SK-N-SH treated with all-trans-retinoic acid at 6 μM for 48 hours (cell line): Measurements from ENCODE around the gene CEP192.

Source experiments
- ATAC-seq: fragments of 200-7000 bp; cut with Tn5 transposase; 3 replicates; pipeline ENCODE4 v1.9.1; 2020; ENCODE audit warnings: mild to moderate bottlenecking, moderate library complexity
- BACH2 ChIP-seq: fragments of 250-450 bp; sonication (Bioruptor Pico); IDR thresholded peaks from 2 replicates; pipeline ENCODE4 v1.9.0; 2021; ENCODE audit warnings: mild to moderate bottlenecking, borderline replicate concordance
- ESRRG ChIP-seq: fragments of 250-450 bp; sonication (Bioruptor Pico); IDR thresholded peaks from 2 replicates; pipeline ENCODE4 v1.6.1; 2021; ENCODE audit warnings: mild to moderate bottlenecking
- GLIS3 ChIP-seq: fragments of 250-450 bp; sonication (Bioruptor Pico); IDR thresholded peaks from 2 replicates; pipeline ENCODE4 v1.5.0; 2020; ENCODE audit warnings: mild to moderate bottlenecking, moderate library complexity
- ISL1 ChIP-seq: fragments of 250-450 bp; sonication (Bioruptor Pico); IDR thresholded peaks from 2 replicates; pipeline ENCODE4 v2.1.2; 2022; ENCODE audit warnings: mild to moderate bottlenecking, moderate library complexity
- OSR1 ChIP-seq: fragments of 250-450 bp; sonication (Bioruptor Pico); IDR thresholded peaks from 2 replicates; pipeline ENCODE4 v1.8.0; 2022; ENCODE audit warnings: moderate library complexity, mild to moderate bottlenecking, inconsistent platforms
- PATZ1 ChIP-seq: fragments of 250-450 bp; sonication (Bioruptor Pico); IDR thresholded peaks from 2 replicates; pipeline ENCODE4 v1.8.0; 2020; ENCODE audit warnings: mild to moderate bottlenecking, moderate library complexity, borderline replicate concordance
- POU6F1 ChIP-seq: fragments of 250-450 bp; sonication (Bioruptor Pico); IDR thresholded peaks from 2 replicates; pipeline ENCODE4 v1.8.0; 2021; ENCODE audit warnings: low read depth, mild to moderate bottlenecking, moderate library complexity, borderline replicate concordance
- PPARA ChIP-seq: fragments of 250-450 bp; sonication (Bioruptor Pico); IDR thresholded peaks from 2 replicates; pipeline ENCODE4 v1.5.0; 2020; ENCODE audit warnings: mild to moderate bottlenecking, borderline replicate concordance
- RARB ChIP-seq: fragments of 250-450 bp; sonication (Bioruptor Pico); IDR thresholded peaks from 2 replicates; pipeline ENCODE4 v1.8.0; 2021; ENCODE audit warnings: mild to moderate bottlenecking, moderate library complexity
- TCF4 ChIP-seq: fragments of 250-450 bp; sonication (Bioruptor Pico); IDR thresholded peaks from 2 replicates; pipeline ENCODE4 v1.8.0; 2021; ENCODE audit warnings: mild to moderate bottlenecking, moderate library complexity, borderline replicate concordance
- TOX ChIP-seq: fragments of 250-450 bp; sonication (Bioruptor Pico); IDR thresholded peaks from 2 replicates; pipeline ENCODE4 v1.8.0; 2021; ENCODE audit warnings: mild to moderate bottlenecking, moderate library complexity, borderline replicate concordance
- ZC3H10 ChIP-seq: fragments of 250-450 bp; sonication (Bioruptor Pico); IDR thresholded peaks from 2 replicates; pipeline ENCODE4 v1.5.1; 2021; ENCODE audit warnings: mild to moderate bottlenecking, moderate library complexity
- ZFP3 ChIP-seq: fragments of 250-450 bp; sonication (Bioruptor Pico); IDR thresholded peaks from 2 replicates; pipeline ENCODE4 v1.5.0; 2020; ENCODE audit warnings: mild to moderate bottlenecking, moderate library complexity
- ZNF565 ChIP-seq: fragments of 450-650 bp; formaldehyde crosslinking; conservative IDR thresholded peaks from 2 replicates; pipeline ENCODE4 v1.5.0; 2020; ENCODE audit warnings: low read depth, mild to moderate bottlenecking, moderate library complexity
- ZNF70 ChIP-seq: fragments of 450-650 bp; formaldehyde crosslinking; IDR thresholded peaks from 2 replicates; pipeline ENCODE4 v1.5.0; 2020; ENCODE audit warnings: mild to moderate bottlenecking, moderate library complexity
- TF ChIP-seq, protein P1 (sequence below): fragments of 250-450 bp; sonication (Bioruptor Pico); IDR thresholded peaks from 2 replicates; pipeline ENCODE4 v1.5.1; 2020; ENCODE audit warnings: low read depth, mild to moderate bottlenecking, moderate library complexity
- TF ChIP-seq, protein P2 (sequence below): fragments of 250-450 bp; sonication (Bioruptor Pico); IDR thresholded peaks from 2 replicates; pipeline ENCODE4 v1.5.0; 2020; ENCODE audit warnings: mild to moderate bottlenecking, moderate library complexity
- TF ChIP-seq, protein P3 (sequence below): fragments of 250-450 bp; sonication (Bioruptor Pico); IDR thresholded peaks from 2 replicates; pipeline ENCODE4 v1.5.1; 2021; ENCODE audit warnings: mild to moderate bottlenecking, moderate library complexity

Gene CEP192

GRCh38 chr18:12946549-12947284 is 44.4 kb upstream of the CEP192 start:
- ATAC-seq = peak; percentile 31
- TF ChIP-seq BACH2 (CRISPR knock-in tag) (no peak), ZC3H10 (CRISPR knock-in tag) (no peak), POU6F1 (no peak), ZNF565 (no peak), ZFP3 (no peak), TOX (CRISPR knock-in tag) (no peak), ZNF70 (CRISPR knock-in tag) (no peak), GLIS3 (CRISPR knock-in tag) (0 out of 2 replicates have a peak, but pooled peaks have one; percentile 42), PATZ1 (CRISPR knock-in tag) (no peak), OSR1 (CRISPR knock-in tag) (no peak), TCF4 (CRISPR knock-in tag) (peak; percentile 45; the same call in 1 of the 2 replicates), ISL1 (CRISPR knock-in tag) (peak; percentile 86), ESRRG (CRISPR knock-in tag) (0 out of 2 replicates have a peak, but pooled peaks have one; percentile 13)
- TF ChIP-seq, protein P1, sequence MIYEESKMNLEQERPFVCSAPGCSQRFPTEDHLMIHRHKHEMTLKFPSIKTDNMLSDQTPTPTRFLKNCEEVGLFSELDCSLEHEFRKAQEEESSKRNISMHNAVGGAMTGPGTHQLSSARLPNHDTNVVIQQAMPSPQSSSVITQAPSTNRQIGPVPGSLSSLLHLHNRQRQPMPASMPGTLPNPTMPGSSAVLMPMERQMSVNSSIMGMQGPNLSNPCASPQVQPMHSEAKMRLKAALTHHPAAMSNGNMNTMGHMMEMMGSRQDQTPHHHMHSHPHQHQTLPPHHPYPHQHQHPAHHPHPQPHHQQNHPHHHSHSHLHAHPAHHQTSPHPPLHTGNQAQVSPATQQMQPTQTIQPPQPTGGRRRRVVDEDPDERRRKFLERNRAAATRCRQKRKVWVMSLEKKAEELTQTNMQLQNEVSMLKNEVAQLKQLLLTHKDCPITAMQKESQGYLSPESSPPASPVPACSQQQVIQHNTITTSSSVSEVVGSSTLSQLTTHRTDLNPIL (CRISPR knock-in tag) = no peak

GRCh38 chr18:12947285-12948049 is 43.7 kb upstream of the CEP192 start, which contains the start of gene SEH1L:
TSS of gene SEH1L (plus strand) at chr18:12948011. CDS start at chr18:12948122, 111 bp downstream.
- TF ChIP-seq ZNF565 = no peak
- TF ChIP-seq, protein P1 (CRISPR knock-in tag) = no peak
- TF ChIP-seq ZC3H10 (CRISPR knock-in tag) = no peak
- TF ChIP-seq, protein P2, sequence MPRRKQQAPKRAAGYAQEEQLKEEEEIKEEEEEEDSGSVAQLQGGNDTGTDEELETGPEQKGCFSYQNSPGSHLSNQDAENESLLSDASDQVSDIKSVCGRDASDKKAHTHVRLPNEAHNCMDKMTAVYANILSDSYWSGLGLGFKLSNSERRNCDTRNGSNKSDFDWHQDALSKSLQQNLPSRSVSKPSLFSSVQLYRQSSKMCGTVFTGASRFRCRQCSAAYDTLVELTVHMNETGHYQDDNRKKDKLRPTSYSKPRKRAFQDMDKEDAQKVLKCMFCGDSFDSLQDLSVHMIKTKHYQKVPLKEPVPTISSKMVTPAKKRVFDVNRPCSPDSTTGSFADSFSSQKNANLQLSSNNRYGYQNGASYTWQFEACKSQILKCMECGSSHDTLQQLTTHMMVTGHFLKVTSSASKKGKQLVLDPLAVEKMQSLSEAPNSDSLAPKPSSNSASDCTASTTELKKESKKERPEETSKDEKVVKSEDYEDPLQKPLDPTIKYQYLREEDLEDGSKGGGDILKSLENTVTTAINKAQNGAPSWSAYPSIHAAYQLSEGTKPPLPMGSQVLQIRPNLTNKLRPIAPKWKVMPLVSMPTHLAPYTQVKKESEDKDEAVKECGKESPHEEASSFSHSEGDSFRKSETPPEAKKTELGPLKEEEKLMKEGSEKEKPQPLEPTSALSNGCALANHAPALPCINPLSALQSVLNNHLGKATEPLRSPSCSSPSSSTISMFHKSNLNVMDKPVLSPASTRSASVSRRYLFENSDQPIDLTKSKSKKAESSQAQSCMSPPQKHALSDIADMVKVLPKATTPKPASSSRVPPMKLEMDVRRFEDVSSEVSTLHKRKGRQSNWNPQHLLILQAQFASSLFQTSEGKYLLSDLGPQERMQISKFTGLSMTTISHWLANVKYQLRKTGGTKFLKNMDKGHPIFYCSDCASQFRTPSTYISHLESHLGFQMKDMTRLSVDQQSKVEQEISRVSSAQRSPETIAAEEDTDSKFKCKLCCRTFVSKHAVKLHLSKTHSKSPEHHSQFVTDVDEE (CRISPR knock-in tag) = no peak
- no peak for TF ChIP-seq TCF4 (CRISPR knock-in tag)
- TF ChIP-seq BACH2 (CRISPR knock-in tag) = no peak
- no peak; the same call in 1 of the 2 replicates for TF ChIP-seq GLIS3 (CRISPR knock-in tag)
- no peak for TF ChIP-seq ESRRG (CRISPR knock-in tag)
- no peak for TF ChIP-seq ZFP3
- TF ChIP-seq RARB = no peak
- TF ChIP-seq POU6F1 = no peak
- no peak for TF ChIP-seq PPARA (CRISPR knock-in tag)
- TF ChIP-seq, protein P3, sequence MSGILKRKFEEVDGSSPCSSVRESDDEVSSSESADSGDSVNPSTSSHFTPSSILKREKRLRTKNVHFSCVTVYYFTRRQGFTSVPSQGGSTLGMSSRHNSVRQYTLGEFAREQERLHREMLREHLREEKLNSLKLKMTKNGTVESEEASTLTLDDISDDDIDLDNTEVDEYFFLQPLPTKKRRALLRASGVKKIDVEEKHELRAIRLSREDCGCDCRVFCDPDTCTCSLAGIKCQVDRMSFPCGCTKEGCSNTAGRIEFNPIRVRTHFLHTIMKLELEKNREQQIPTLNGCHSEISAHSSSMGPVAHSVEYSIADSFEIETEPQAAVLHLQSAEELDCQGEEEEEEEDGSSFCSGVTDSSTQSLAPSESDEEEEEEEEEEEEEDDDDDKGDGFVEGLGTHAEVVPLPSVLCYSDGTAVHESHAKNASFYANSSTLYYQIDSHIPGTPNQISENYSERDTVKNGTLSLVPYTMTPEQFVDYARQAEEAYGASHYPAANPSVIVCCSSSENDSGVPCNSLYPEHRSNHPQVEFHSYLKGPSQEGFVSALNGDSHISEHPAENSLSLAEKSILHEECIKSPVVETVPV (CRISPR knock-in tag) = no peak
- TF ChIP-seq OSR1 (CRISPR knock-in tag) = no peak
- peak; percentile 92 for ATAC-seq
